Measurements from ENCODE around the gene MIEN1. TPM values are rescaled to one million over a fixed set of nuclear protein-coding genes. Genes with fewer than 3 reads are reported as not detected.

MIEN1 gene
- polyA plus RNA-seq, 3 donors from 2014 or later, result 181 to 197 (median 181) TPM

GRCh38 chr17:39683295-39683939 lies 46.9 kb downstream of the MIEN1 start:
- no peak for DNase-seq
- peaks cover 47 to 49% of the 10 kb centered on the region in 2 donors for H3K4me1 Mint-ChIP-seq
- peaks cover 11 to 22% (median 14%) of the 10 kb centered on the region in 3 donors for H3K36me3 Mint-ChIP-seq
- H3K27me3 Mint-ChIP-seq (ENCODE audit: low read depth in 3 of 3), result peaks cover 6 to 15% (median 7%) of the 10 kb centered on the region in 3 donors
- no peaks in the 10 kb centered on the region for H3K9me3 Mint-ChIP-seq
- no peak overlapping the region for H3K4me3 Mint-ChIP-seq
- H3K27ac Mint-ChIP-seq, result peak overlapping the region in 2 of 6 donors; percentile 7 to 37

- peak; percentile 44 to 57 (median 57) for DNase-seq
- Mint-ChIP-seq H3K4me1 (peaks cover 63 to 65% of the 10 kb centered on the region in 2 donors), H3K36me3 (peaks cover 6 to 19% (median 10%) of the 10 kb centered on the region in 3 donors), H3K9me3 (no peaks in the 10 kb centered on the region), H3K27ac (peak overlapping the region; percentile 91 to 98 (median 96)), H3K27me3 (ENCODE audit: low read depth in 3 of 3) (peaks cover 2 to 6% (median 3%) of the 10 kb centered on the region in 3 donors), H3K4me3 (peak overlapping the region; percentile 66 to 79 (median 74))
Measured at GRCh38 chr17:39679521-39680192, 50.7 kb downstream of the MIEN1 start.

Other genes with a start within 250 kb of the MIEN1 start
- not detected for gene NEUROD2, start 122.6 kb downstream of the MIEN1 start, polyA plus RNA-seq
- gene PPP1R1B, start 103.6 kb downstream of the MIEN1 start, polyA plus RNA-seq, result not detected
- gene STARD3, start 93.4 kb downstream of the MIEN1 start, polyA plus RNA-seq, result 10 to 100 TPM; 45.1 to 88.6 (median 78.5) TPM
- gene TCAP, start 65.2 kb downstream of the MIEN1 start, polyA plus RNA-seq, result not detected
- 1 to 10 TPM in 2 of 3 donors, not detected in 1; 1.4 to 1.6 TPM for gene PNMT, start 62.1 kb downstream of the MIEN1 start, polyA plus RNA-seq
- 10 to 100 TPM; 24.0 to 47.1 (median 37.8) TPM for gene PGAP3, start 42.5 kb downstream of the MIEN1 start, polyA plus RNA-seq
- gene ERBB2, start 30.5 kb downstream of the MIEN1 start, polyA plus RNA-seq, result 10 to 100 TPM; 14.5 to 49.2 (median 25.2) TPM
- gene GRB7, start 7.4 kb upstream of the MIEN1 start, polyA plus RNA-seq, result not detected
- gene IKZF3, start 133.8 kb upstream of the MIEN1 start, polyA plus RNA-seq, result 10 to 100 TPM in 2 of 3 donors, 1 to 10 TPM in 1; 3.1 to 77.5 (median 15.7) TPM
- gene ZPBP2, start 137.7 kb upstream of the MIEN1 start, polyA plus RNA-seq, result not detected
- gene GSDMB, start 188.1 kb upstream of the MIEN1 start, polyA plus RNA-seq, result 1 to 10 TPM in 2 of 3 donors, under 1 TPM in 1; 0.13 to 2.4 (median 2.1) TPM
- 100 to 1,000 TPM in 1 of 3 donors, 10 to 100 TPM in 2; 44.1 to 154 (median 63.8) TPM for gene ORMDL3, start 197.1 kb upstream of the MIEN1 start, polyA plus RNA-seq
- gene LRRC3C, start 197.2 kb upstream of the MIEN1 start, polyA plus RNA-seq, result not detected
- gene GSDMA, start 232.5 kb upstream of the MIEN1 start, polyA plus RNA-seq, result 1 to 10 TPM in 1 of 3 donors, not detected in 2; 2.3 TPM

Data from immature natural killer cell (primary cell).